NCI-H2196 (cell line): ENCODE measurements around the gene CNNM2.

ENCODE experiments used
- DNase-seq: peaks from one replicate; lab custom pipeline; 2025; ENCODE audit not compliant: unreplicated experiment; lab: John Stamatoyannopoulos, UW

CNNM2 gene

DNA sequence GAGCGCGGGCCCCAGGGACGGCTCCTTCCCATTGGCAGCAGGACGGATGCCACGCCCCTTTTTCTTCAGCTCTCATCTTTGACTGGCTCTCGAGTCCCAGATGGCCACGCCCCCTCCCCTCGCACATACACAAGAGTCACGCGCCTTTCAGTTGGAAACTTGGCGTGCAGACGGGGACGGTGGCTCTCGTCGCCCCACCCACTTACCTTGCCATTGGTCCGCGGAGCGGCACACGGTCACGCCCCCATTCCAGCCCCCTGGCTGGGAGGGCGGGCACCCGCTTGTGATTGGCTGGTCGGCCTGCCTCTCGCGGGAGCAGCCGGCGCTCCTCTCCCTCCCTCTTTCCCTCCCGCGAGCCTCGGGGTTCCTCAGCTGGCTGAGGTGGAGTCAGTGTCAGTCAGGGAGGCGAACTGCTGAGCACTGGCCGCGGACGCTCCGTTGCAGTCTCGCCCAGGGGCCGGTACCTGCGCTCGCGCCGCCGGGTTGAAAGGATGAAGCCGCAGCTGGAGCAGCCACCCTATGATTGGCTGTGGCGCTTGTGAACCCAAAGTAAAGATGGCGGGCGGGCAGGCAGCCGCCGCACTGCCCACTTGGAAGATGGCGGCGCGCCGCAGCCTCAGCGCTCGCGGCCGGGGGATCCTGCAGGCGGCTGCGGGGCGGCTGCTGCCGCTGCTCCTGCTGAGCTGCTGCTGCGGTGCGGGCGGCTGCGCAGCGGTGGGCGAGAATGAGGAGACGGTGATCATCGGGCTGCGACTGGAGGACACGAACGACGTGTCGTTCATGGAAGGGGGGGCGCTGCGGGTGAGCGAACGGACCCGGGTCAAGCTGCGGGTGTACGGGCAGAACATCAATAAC is at the start of gene CNNM2:
Gene CNNM2, plus strand, starts transcription at position 333 of the 855 bp plus-strand sequence. Its CDS starts 187 bp downstream, at position 520.
- peak; percentile 94 for DNase-seq

DNA sequence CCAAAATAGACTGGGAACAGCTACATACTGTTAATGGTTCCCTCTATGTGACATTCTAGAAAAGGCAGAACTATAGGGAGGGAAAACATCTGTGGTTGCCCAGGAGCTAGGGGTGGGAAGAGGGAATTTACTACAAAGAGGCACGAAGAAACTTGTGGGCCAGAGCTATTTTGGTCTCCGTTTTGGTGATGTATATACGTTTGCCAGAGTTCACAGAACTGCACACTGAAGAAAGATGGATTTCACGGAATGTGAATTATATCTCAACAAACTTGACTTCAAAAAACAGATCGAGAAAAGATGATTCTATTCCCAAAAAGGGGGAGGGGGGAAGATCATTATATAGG is 49.2 kb upstream of the CNNM2 start:
- DNase-seq, result no peak

DNA sequence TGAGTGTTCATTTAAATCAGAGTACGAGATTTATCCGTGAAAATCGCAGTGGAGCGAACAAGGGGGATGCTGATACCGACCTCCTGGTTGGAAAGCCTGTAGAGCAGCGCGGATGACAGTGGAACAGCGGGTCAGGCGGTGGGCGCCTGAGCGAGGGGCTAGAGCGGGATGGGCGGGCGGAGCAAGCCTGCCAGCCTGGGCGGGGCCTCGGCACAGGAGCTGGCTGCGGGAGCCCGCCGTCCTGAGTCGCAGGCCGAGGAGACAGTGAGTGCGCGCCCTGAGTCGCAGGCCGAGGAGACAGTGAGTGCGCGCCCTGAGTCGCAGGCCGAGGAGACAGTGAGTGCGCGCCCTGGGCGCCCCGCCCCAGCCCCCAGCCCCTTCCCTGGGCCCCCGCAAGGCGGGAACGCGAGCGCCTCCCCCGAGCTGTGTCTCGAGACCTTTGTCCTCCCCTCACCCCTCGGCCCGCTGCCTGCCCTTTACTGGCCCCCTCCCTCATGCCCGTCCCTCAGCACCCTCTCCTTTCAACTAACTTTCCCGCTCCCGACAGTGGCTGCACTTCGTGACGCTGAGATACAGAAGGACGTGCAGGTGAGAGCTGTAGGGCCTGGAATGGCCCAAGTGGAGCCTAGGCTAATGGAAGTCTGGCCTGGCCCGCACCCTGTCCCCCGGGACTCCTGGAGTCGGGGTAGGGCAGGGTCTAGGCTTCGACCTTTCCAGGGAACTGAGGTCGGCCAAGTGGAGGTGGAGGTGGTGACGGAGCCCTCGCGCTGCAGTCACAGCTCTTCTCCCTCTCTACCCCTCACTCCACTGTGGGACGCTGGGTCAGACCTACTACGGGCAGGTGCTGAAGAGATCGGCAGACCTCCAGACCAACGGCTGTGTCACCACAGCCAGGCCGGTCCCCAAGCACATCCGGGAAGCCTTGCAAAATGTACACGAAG is 48.6 kb upstream of the CNNM2 start, which contains the start of gene AS3MT:
Gene AS3MT, plus strand, starts transcription at position 213 of the 941 bp plus-strand sequence. Its CDS starts 123 bp downstream, at position 336.
- peak; percentile 1 for DNase-seq

DNA sequence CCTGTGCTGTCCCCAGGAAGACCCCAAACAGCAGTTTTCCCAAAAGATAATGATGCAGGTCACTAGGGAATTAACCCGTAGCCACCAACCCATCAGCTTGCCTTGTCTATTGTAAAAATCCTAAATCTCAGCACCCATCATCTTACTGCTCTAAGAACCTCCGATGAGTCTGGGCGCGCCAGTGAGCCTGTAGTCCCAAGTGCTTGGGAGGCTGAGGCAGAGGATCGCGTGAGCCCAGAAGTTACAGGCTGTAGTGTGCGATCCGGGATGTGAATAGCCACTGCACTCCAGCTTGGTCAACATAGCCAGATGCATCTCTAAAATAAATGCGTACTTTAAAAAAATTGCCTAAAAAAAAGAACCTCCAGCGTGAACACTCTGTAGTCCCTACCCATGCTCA is 47.9 kb upstream of the CNNM2 start:
- DNase-seq, result no peak

DNA sequence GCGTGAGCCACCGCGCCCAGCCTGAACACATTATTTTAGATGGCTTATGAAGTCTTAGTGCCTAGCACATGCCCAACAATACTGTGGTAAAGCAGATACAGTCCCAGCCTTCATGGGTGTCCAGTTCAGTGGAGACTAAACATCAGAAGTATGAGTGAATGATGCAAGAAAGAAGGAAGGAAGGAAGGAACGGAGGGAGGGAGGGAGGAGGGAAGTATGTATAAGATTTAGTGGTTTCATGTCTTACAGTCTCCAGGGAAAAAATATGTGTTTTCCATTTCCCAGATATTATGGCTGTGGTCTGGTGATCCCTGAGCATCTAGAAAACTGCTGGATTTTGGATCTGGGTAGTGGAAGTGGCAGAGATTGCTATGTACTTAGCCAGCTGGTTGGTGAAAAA is 45.9 kb upstream of the CNNM2 start:
- no peak for DNase-seq

DNA sequence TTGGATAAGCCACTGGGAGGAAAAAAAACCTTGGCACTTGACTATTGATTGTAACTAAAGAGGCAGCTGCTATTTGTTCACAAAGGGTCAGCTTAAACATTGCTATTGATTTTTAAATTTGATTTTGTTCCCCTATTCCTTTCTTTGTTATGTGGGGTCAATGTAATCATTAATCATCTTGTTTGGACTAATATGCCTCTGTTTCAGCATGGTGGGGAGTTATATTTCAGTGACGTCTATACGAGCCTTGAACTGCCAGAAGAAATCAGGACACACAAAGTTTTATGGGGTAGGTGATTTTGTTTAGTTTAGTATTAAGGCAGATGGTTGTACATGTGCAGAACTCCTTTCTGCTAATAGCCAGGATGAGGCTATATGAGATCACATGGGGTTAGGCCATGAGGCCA is 41.3 kb upstream of the CNNM2 start:
- no peak for DNase-seq

DNA sequence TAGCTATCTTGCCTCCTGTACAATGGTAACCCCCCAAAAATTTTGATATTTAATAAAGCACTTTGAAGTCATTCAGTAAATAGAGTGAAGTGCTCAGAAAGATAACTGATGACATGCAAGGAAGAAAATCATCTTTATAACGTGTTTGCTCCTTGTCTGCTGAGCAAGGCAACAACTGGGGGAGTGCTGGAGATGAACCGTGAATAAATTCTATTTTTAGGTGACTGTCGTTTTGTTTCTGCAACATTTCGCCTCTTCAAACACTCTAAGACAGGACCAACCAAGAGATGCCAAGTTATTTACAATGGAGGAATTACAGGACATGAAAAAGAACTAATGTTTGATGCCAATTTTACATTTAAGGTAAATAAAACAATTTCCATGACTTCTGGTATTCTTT is 39.5 kb upstream of the CNNM2 start:
- DNase-seq, result no peak

DNA sequence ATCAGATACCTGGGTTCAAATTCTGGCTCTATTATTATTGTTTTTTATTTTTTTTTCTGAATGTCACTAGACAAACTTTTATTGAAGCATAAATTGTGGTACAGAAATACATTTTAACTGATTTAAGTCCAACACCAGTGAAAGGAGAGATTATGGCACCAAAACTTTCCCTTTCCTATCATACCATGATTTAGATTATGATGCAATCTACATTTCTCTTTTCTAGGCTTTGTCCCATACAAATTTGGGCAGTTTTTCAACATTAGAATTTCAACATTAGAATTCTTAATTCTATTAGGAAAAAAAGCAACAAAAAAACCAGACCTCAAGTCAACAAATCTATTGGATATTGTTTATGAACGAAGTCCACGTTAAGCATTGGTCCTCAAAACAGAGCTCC is 37.8 kb upstream of the CNNM2 start:
- DNase-seq, result no peak

DNA sequence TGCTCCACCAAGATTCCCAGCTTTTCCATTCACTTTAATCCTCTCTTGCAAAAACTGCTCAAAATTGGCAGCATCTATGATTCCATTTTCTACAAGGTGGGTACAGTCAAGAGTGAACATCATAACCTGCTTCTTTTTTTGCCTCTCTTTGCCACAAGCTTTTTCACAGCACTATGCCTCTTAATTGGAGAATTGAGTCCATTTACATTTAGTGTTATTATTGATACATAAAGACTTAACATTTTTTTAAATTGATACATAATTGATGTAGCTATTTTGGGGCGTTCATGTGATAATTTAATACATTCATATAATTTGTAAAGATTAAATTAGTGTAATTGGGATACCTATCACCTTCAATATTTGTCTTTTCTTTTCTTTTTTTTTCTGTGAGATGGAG is 30.0 kb upstream of the CNNM2 start:
- no peak for DNase-seq

DNA sequence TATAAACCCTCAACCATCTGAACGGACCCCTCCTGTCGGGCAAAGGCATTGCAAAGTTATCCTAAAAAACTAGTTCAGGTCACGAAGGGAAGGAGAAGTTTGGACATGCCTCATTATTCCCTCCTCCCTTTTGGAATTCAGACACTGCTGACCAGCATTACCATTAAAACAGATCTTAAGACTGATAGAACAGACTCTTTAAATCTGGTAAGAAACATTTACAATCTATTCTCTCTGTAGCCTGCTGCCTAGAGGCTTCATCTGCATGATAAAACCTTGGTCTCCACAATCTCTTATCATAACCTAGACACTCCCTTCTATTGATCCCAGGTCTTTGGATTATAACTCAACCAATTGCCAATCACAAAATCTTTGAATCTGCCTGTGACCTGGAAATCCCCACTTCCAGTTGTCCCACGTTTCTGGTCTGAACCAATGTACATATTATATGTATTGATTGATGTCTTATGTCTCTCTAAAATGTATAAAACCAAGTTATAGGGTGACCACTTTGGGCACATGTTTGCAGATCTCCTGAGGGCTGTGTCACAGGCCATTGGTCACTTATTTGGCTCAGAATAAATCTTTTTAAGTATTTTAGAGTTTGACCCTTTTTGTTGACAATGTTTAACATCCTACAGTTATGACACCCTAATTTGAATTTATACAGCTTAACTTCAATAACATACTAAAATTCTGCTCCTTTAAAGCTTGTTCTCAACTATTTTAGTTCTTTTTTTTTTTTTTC is 23.5 kb upstream of the CNNM2 start:
- no peak for DNase-seq

DNA sequence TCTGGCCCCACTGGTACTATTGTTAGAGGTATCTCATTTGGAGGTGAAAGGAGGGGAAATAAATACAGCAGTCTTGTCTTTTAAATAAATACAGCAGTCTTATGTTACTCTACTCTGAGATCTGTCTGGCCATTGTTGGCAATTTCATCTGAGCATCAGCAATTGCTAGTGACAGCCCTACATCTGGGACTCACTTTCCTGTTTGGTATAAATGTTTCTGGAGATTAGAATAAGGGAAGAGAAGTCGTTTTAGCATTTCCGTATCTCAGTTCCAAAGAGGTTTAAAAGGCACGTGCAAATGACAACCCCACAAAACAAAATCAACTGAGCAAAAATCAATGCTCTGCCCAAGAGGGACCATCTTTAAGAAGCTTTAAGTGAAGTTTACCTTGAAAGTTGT is 18.1 kb upstream of the CNNM2 start:
- no peak for DNase-seq

DNA sequence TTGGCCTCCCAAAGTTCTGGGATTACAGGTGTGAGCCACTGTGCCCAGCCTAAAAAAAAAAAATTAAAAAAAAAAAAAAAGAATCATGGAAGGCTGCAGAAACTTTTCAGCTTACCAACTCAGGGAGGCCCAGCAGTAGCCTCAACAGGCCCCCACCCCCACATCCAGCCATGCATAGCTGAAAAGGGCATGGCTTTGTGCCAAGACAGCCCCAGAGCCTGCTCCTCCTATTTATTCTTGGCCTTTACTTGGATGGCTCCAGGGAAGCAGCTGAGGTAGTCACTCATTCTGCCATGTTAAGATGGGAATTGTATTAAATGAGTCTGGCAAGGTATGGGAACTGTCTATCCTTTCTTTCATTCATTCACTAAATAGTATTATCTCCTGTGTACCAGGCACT is 13.7 kb upstream of the CNNM2 start:
- no peak for DNase-seq

DNA sequence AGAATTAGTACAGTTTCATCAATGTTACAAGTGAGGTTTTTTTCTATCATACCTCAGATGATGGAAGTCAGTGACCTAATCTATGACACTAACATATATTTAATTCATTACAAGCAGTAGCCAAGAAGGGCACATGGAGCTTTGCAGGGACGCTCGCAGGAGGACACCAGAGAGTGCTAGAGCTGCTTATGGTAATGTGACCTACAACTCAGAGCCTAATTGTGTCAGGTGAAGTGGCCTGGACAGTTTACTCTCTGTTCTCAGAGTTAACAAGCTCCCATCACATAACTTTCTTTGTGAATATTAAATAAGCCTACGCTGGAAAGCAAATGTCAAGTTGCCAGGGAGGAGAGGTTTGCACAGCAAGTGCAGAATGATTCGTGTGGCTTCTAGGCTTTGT is 11.6 kb upstream of the CNNM2 start:
- no peak for DNase-seq

DNA sequence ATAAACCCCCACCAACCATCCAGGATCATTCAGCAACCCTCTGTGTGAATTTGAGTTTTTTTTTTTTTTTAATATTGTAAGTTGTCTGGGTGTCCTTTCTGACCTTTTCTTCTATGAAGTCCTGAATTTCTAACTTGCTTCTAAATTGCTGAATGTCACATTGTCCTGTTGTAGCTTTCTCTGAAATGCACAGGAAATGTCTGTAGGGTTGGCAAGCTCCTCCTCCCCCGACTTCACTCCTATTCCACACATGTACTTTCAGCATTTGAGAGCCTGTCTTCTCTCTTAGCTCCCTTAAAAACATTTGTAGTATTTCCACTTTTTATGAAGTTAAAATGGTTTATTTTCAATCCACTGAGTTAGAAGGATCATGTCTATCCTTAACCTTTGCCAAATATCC is 3.3 kb upstream of the CNNM2 start:
- no peak for DNase-seq

DNA sequence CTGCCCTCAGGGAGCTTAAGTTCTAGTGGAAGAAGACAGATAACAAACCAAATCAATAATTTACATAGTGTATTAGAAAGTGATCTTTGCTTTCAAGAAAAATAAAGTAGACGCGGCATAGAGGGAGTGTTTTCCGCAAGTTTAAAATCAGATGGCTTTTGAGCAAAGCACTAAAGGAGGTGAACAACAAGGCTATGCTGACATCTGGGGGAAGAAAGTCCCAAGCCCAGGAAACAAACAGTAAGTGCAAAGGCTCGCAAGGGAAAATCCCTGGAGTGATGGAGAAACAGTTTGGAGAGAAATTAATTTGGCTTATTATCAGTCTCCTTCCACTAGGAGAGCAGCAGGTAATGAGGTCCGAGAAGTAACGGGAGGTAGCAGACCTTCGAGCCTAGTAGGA is 1.9 kb upstream of the CNNM2 start:
- DNase-seq, result no peak

DNA sequence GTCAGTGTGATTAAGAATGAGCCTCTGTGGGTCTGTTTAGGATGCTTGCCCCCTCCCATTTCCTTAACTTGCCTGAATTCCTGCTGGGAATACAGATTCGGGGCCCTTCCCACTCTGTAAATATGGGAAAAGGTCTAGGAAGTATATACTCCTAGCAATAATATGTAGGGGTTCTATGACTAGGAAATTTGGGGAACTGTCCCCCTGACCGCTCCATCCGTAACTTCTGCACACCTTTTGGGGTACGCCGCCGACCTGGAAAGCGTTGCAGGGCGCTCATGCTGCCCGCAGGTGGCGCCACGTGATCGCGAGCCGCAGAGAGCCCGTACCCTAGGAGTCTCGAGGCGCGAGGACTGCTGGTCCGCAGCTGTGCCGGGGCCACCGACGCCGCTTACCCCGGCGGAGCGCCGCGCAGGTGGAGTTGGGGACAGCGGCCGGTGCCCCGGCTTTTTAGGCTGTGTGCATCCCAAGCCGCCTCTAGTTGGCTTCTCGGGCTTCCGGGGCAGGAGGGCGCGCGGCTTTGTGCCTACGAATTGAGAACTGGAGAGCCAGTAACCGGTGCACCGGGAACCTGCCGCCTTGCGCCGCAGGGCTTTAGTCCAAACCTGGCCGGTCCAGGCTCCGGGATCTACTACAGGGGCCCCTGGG is 656 bp upstream of the CNNM2 start:
- DNase-seq, result peak; percentile 65

DNA sequence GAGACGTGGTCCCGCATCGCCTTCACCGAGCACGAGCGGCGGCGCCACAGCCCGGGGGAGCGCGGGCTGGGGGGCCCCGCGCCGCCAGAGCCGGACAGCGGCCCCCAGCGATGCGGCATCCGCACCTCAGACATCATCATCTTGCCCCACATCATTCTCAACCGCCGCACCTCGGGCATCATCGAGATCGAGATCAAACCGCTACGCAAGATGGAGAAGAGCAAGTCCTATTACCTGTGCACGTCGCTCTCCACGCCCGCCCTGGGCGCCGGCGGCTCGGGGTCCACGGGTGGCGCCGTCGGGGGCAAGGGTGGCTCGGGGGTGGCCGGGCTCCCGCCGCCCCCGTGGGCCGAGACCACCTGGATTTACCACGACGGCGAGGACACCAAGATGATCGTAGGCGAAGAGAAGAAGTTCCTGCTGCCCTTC is 737 bp downstream of the CNNM2 start:
- DNase-seq, result no peak

DNA sequence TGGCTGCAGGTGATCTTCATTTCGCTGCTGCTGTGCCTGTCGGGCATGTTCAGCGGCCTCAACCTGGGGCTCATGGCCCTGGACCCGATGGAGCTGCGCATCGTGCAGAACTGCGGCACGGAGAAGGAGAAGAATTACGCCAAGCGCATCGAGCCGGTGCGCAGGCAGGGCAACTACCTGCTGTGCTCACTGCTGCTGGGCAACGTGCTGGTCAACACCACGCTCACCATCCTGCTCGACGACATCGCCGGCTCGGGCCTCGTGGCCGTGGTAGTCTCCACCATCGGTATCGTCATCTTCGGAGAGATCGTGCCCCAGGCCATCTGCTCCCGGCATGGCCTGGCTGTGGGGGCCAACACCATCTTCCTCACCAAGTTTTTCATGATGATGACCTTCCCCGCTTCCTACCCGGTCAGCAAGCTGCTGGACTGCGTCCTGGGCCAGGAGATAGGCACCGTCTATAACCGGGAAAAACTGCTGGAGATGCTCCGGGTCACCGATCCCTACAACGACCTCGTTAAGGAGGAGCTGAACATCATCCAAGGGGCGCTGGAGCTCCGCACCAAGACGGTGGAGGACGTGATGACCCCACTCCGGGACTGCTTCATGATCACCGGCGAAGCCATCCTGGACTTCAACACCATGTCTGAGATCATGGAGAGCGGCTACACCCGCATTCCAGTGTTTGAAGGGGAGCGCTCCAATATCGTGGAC is 1.3 kb downstream of the CNNM2 start:
- no peak for DNase-seq

DNA sequence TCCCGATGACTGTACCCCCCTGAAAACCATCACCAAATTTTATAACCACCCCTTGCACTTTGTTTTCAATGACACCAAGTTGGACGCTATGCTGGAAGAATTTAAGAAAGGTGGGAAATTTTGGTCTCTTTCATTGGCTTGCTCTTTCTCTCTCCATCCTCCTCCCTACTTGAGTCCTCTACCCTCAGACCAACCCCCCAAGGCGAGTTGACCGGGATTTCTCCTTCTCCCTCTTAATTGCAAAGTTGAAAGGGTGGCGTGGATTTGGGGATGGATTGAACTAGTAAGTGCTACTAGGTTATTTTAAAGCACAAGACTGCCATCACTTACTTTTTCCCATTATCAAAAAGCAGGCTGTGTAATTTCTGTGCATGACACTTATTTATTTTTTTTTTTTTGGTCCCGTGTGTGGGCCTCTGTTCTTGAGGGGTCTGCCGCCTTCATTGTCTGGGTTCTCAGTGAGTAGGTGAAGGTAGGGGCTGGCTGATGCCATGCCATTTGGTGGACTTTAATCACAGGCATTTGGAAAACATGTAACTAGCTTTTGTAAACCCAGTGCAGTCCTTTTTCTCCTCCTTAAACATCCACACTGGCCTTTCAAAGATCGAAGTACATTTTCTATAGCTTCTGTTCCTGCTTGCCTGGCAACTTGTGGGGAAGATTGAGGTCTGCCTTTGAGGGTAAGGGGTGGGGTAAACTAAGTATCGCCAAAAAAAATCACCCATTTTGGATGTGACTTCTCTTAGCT is 2.1 kb downstream of the CNNM2 start:
- DNase-seq, result no peak
